Mesothelial cell of epicardium (in vitro differentiated cells): ENCODE results near the gene BMP2K. TPM values are rescaled to one million over a fixed set of nuclear protein-coding genes. Genes with fewer than 3 reads are reported as not detected.
"Not testable (repeated sequence)": the region's sequence is repeated elsewhere in the genome, so short reads cannot be mapped to it uniquely, and the experiment has no call there.

Experiments
- DNase-seq, 2 experiments: peaks; one replicate each; pipeline ENCODE4 v3.0.0; 2021; ENCODE audit warnings: low spot score in 2 of 2; ENCODE audit not compliant: unreplicated experiment in 2 of 2
- H3K27ac Mint-ChIP-seq: 2 replicates; pipeline ENCODE4 v1.8.0; 2021; ENCODE audit warnings: mixed read lengths
- H3K27me3 Mint-ChIP-seq: 2 replicates; pipeline ENCODE4 v1.8.0; 2021; ENCODE audit warnings: low read depth, mixed read lengths
- H3K36me3 Mint-ChIP-seq: 2 replicates; pipeline ENCODE4 v1.8.0; 2021; ENCODE audit warnings: mixed read lengths
- H3K4me1 Mint-ChIP-seq: 2 replicates; pipeline ENCODE4 v1.8.0; 2021; ENCODE audit warnings: mixed read lengths
- H3K4me3 Mint-ChIP-seq: 2 replicates; pipeline ENCODE4 v1.8.0; 2021; ENCODE audit warnings: mild to moderate bottlenecking, moderate library complexity, mixed read lengths
- H3K9me3 Mint-ChIP-seq: 2 replicates; pipeline ENCODE4 v1.8.0; 2021; ENCODE audit warnings: mixed read lengths
- total RNA-seq: library from RNA; stranded (reverse); gene quantifications from 3 replicates; pipeline ENCODE4 v1.2.1, GENCODE V29; 2021
- TF ChIP-seq, protein P1 (sequence below): fragments of 200-600 bp; sonication (generic); IDR thresholded peaks from one replicate; pipeline ENCODE4 v1.5.0; 2021; ENCODE audit warnings: antibody characterized with exemption; ENCODE audit not compliant: unreplicated experiment

The BMP2K gene
- total RNA-seq, 1 donor from 2014 or later = 23.2 TPM

- Mint-ChIP-seq H3K9me3 (peaks cover 4% of the 10 kb centered on the region), H3K4me3 (no peak overlapping the region), H3K27me3 (no peaks in the 10 kb centered on the region), H3K36me3 (peaks cover 25% of the 10 kb centered on the region), H3K4me1 (no peaks in the 10 kb centered on the region), H3K27ac (no peak overlapping the region)
- DNase-seq = no peak
- TF ChIP-seq, protein P1, sequence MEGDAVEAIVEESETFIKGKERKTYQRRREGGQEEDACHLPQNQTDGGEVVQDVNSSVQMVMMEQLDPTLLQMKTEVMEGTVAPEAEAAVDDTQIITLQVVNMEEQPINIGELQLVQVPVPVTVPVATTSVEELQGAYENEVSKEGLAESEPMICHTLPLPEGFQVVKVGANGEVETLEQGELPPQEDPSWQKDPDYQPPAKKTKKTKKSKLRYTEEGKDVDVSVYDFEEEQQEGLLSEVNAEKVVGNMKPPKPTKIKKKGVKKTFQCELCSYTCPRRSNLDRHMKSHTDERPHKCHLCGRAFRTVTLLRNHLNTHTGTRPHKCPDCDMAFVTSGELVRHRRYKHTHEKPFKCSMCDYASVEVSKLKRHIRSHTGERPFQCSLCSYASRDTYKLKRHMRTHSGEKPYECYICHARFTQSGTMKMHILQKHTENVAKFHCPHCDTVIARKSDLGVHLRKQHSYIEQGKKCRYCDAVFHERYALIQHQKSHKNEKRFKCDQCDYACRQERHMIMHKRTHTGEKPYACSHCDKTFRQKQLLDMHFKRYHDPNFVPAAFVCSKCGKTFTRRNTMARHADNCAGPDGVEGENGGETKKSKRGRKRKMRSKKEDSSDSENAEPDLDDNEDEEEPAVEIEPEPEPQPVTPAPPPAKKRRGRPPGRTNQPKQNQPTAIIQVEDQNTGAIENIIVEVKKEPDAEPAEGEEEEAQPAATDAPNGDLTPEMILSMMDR = no peak
Measured at GRCh38 chr4:78889955-78890354, 113.8 kb downstream of the BMP2K start.

DNA sequence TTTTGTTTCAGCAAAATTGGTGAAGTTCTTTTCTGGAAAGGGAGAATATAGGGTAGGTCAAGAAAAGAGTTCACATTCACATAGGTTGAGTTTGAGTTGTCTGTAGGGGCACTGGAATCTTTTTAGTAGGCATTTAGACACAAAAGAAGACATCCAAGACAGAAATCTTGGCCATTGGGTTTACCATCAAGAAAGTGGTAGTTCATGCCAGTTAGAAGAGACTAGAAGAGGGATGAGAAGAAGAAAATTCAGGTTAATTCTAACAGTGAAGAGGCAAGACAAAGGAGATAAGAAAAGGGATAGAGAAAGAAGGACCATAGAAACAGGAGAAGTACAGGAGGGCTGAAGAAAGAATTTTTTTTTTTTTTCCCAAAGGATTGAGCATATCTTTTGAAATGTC lies 123.2 kb downstream of the BMP2K start:
- no peaks in the 10 kb centered on the region for H3K4me1 Mint-ChIP-seq
- peaks cover 9% of the 10 kb centered on the region for H3K36me3 Mint-ChIP-seq
- H3K27ac Mint-ChIP-seq = no peak overlapping the region

DNA sequence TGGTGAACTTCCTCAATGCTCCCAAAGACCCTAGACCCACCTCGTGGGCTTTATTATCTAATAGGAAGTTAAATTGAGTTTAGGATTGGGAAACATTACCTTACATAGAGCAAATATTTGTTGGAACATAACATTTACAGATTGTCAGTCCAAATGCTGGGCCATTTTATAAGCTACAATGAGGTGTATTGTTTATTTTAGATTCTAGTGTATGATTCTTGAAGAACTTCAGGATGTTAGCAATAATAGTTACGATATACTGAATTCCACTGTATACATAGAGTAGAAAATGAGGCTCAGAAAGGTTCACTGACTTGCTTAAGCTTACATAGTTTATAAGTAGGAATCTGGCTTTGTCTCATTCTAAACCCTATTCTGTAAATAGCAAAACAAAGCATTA lies 125.7 kb downstream of the BMP2K start:
- no peak for DNase-seq
- H3K4me3 Mint-ChIP-seq = no peak overlapping the region
- peaks cover 7% of the 10 kb centered on the region for H3K9me3 Mint-ChIP-seq
- no peaks in the 10 kb centered on the region for H3K4me1 Mint-ChIP-seq
- H3K27ac Mint-ChIP-seq = no peak overlapping the region
- no peaks in the 10 kb centered on the region for H3K27me3 Mint-ChIP-seq
- TF ChIP-seq, protein P1 = no peak
- H3K36me3 Mint-ChIP-seq = peaks cover 8% of the 10 kb centered on the region

More for the DNA sequence above, 123.2 kb downstream of the BMP2K start:
- TF ChIP-seq, protein P1 = no peak
- H3K4me3 Mint-ChIP-seq = no peak overlapping the region
- no peaks in the 10 kb centered on the region for H3K27me3 Mint-ChIP-seq
- peaks cover 7% of the 10 kb centered on the region for H3K9me3 Mint-ChIP-seq
- DNase-seq = no peak

- H3K4me1 Mint-ChIP-seq = no peaks in the 10 kb centered on the region
Measured at GRCh38 chr4:78902298-78902697, 126.1 kb downstream of the BMP2K start.

DNA sequence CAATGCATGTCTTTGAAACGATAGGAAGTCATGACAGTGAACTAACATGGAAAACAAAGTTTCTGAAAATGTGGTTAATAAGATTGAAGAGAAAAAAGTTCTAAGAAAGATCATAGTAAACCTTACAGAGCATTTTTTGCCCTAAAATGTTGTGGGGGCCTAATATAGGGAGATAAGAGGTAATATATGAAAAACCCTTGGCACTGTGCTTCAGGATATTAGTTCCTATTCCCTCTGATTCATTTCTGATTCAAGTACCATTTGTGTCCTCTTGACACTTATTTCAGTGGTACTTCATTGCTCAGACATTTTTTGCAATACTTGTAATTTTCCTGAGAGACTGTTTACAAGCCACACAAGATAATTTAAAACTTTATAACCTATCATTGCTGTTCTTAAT lies 128.0 kb downstream of the BMP2K start:
- no peak overlapping the region for H3K4me3 Mint-ChIP-seq
- peaks cover 7% of the 10 kb centered on the region for H3K36me3 Mint-ChIP-seq
- H3K27me3 Mint-ChIP-seq = no peaks in the 10 kb centered on the region
- H3K9me3 Mint-ChIP-seq = peaks cover 3% of the 10 kb centered on the region
- DNase-seq = no peak
- H3K27ac Mint-ChIP-seq = no peak overlapping the region
- no peaks in the 10 kb centered on the region for H3K4me1 Mint-ChIP-seq
- TF ChIP-seq, protein P1 = no peak

More at GRCh38 chr4:78902298-78902697, 126.1 kb downstream of the BMP2K start:
- Mint-ChIP-seq H3K27me3 (no peaks in the 10 kb centered on the region), H3K27ac (no peak overlapping the region), H3K36me3 (peaks cover 8% of the 10 kb centered on the region), H3K9me3 (peaks cover 7% of the 10 kb centered on the region), H3K4me3 (no peak overlapping the region)
- no peak for DNase-seq
- TF ChIP-seq, protein P1 = no peak

DNA sequence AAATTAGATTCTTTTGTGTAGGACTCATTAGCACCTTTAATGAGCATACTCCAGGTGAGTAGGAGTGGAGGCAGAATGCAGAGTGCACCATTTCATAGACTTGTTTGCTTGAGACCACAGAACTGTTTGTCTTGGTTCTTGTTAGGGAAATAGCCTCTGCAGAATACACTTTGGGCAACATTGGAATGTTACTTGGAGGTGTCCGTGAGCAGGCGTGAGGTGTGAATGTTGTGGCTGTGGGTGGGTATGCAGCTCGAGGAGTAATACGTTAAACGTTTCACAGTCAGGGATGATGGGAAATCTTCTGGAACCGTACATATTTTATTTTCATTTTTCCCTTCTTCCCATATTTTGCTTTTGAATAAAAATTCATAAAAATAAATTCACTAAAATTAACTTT lies 131.5 kb downstream of the BMP2K start:
- no peak overlapping the region for H3K27ac Mint-ChIP-seq
- no peaks in the 10 kb centered on the region for H3K27me3 Mint-ChIP-seq
- H3K36me3 Mint-ChIP-seq = peaks cover 18% of the 10 kb centered on the region
- TF ChIP-seq, protein P1 = no peak
- DNase-seq = no peak
- no peak overlapping the region for H3K4me3 Mint-ChIP-seq
- H3K4me1 Mint-ChIP-seq = no peaks in the 10 kb centered on the region
- H3K9me3 Mint-ChIP-seq = no peaks in the 10 kb centered on the region

- H3K4me3 Mint-ChIP-seq = not testable (repeated sequence)
Measured at GRCh38 chr4:78908974-78909373, 132.8 kb downstream of the BMP2K start.

More at GRCh38 chr4:78908974-78909373, 132.8 kb downstream of the BMP2K start:
- not testable (repeated sequence) for H3K9me3 Mint-ChIP-seq, DNase-seq, H3K27ac Mint-ChIP-seq, H3K27me3 Mint-ChIP-seq, H3K4me1 Mint-ChIP-seq
- H3K36me3 Mint-ChIP-seq = peaks cover 18% of the 10 kb centered on the region
